ENCODE data around the gene GPSM1.

GPSM1 gene, protein sequence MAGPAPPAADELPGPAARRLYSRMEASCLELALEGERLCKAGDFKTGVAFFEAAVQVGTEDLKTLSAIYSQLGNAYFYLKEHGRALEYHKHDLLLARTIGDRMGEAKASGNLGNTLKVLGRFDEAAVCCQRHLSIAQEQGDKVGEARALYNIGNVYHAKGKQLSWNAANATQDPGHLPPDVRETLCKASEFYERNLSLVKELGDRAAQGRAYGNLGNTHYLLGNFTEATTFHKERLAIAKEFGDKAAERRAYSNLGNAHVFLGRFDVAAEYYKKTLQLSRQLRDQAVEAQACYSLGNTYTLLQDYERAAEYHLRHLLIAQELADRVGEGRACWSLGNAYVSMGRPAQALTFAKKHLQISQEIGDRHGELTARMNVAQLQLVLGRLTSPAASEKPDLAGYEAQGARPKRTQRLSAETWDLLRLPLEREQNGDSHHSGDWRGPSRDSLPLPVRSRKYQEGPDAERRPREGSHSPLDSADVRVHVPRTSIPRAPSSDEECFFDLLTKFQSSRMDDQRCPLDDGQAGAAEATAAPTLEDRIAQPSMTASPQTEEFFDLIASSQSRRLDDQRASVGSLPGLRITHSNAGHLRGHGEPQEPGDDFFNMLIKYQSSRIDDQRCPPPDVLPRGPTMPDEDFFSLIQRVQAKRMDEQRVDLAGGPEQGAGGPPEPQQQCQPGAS
- total RNA-seq, result 3.2 to 9.4 (median 8.1) reads per million in 4 donors

DNA sequence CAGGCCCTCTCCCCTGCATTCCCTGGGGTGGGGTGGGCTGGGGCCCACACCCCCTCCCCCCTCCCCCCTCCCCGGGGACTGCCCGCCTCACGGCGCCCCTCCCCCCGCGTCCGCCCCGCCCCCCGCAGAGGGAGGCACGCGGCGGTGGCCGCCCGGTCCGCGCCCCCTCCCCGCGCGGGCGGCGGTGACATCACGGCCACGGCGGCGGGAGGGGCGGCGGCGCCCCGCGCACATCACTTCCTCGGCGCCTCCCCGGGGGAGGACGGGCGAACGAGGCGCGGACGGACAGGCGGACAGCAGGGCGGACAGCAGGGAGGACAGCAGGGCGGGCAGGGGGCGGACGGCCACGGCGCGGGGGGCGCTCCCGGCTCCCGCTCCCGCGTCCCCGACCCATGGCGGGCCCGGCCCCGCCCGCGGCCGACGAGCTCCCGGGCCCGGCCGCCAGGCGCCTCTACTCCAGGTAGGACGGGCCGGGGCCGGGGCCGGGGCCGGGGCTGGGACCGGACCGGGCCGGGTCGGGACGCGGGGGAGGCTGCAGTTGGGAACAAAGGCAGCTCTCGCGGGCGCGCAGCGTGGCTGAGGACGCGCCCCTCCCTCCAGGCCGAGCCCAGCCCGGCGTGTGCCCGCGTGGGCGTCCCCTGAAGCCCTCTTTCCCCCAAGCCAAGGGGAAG, at the start of gene GPSM1:
Gene GPSM1 (plus strand): TSS at position 236 of the 671 bp plus-strand sequence. CDS start 157 bp downstream, at position 393.
- DNase-seq, result peak in 1 of 5 donors; percentile 40

DNA sequence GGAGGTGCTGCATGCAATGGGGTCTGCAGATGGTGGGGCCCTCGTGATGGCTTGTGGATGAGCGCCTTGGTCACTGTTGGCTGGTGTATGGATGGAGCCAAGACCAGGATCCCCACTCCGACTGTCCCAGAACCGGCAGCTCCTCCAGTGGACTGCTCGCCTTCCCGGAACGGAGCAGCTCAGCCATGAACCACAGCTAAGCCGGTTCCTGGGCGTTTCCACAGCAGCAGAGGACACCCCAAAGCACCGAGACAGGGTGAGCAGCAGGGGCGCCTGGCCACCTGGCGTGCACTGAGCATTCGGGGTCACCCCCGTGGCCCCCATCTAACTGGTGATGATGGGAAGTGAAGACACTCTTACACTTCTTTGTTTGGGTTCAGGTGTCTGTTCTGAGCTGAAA, 49.6 kb upstream of the GPSM1 start:
- DNase-seq, result no peak

DNA sequence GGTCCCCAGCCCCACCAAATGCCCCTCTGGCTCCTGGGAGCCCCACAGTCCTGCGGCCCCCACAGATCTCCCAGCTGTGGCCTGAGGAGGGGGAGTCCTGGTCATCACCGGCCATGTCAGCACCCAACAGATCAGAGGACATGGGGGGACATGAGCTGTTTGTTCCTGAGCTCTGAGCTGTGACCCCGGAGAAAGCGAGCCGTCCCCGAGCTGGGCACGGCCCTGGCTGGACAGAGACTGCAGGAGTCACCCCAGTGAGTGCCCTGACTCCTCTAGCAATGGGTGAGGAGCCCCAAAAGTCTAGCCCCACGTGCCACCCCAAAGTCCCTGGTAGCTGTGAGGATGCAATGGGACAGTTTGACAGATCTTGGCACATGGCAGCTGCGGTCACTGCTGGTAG, 49.1 kb upstream of the GPSM1 start:
- no peak for DNase-seq

GRCh38 chr9:136278894-136279293, 48.4 kb upstream of the GPSM1 start:
- DNase-seq, result no peak

GRCh38 chr9:136279471-136279870, 47.9 kb upstream of the GPSM1 start:
- no peak for DNase-seq

GRCh38 chr9:136280535-136281315, 46.6 kb upstream of the GPSM1 start:
- no peak for DNase-seq

DNA sequence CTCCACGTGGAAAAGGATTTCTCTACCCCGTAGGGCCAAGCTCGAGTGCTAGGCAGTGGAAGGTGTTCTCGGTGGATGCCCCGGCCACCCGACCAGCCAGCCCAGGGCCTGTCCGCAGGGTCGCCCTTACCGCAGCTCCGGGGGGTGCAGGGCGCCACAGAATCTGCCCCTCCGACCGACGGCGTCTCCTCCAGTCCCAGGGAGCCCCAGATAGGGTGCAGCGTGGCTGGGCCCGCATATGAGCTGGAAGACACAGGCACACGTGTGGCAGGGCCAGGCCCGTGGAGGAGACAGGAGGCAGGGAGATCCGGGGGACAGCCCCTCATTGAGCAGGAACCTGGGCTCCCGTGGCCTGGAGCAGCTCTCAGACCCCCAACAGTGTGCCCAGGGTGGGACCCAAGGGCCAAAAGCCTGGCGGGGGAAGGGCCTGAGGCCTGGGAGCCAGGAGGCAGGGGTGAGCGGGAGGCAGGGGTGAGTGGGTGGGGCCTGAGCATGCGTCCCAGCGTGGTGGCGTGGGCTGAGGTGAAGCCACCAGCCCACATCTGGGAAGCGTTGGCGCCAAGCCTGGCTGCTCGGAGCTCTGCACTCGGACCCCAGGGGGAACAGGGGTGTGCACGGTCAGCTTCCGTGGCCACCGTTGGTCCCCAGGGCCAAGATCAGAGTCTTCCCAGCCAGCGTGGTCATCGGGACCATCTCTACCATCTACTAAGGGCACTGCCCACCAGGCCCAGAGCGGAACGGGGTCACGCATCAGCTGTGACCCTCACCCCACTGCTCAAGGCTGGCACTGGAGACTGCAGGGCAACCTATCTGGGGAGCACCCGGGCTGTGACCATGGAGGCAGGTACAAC, 45.7 kb upstream of the GPSM1 start:
- no peak for DNase-seq

GRCh38 chr9:136282272-136282861, 45.0 kb upstream of the GPSM1 start:
- DNase-seq, result no peak

- DNase-seq, result peak in 4 of 5 donors; percentile 55 to 65 (median 60)
These were observed 43.8 kb upstream of the GPSM1 start for GRCh38 chr9:136283291-136284235.

DNA sequence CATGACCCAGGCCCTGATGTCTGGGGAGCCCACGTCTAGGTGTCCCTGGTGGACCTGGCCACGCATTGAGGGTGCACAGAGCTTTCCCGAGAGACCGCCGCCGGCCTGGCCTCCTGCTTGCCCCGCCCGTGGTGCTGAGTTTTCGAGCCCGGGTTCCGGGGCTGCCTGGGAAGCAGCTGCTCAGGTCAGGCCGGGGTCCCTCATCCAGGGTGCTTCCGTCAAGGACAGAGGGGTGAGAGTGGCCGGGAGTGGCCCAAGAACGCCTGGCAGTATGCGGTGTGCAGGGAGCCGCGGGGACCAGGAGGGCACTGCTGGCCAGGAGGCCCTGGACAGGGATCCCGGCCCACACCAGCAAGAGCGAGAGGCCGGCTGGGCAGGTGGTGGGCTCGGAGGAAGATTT, 43.0 kb upstream of the GPSM1 start:
- no peak for DNase-seq

DNA sequence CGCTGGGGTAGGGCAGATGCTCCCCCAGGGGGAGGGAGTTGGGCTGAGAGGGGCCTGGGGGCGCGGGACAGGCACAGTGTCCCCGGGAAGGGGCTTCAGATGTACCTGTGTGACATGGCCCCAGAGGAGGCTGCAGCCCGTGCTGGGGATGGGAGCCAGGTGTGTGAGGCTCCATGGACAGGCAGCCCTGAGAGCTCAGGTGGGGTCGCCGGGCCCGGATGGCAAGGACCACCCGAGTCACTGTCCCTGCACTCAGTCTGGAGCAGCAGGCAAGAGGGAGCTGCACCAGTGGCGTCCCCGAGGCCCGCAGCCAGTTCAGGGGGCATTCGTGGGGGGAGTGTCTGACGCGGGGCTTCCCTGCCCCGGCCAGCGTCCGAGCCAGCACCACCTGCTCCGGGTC, 42.4 kb upstream of the GPSM1 start:
- peak in 1 of 5 donors; percentile 3 for DNase-seq

GRCh38 chr9:136285501-136286358, 41.6 kb upstream of the GPSM1 start:
- no peak for DNase-seq

- no peak for DNase-seq
These were observed 40.9 kb upstream of the GPSM1 start for GRCh38 chr9:136286359-136286986.

GRCh38 chr9:136286987-136287379, 40.4 kb upstream of the GPSM1 start:
- DNase-seq, result no peak

DNA sequence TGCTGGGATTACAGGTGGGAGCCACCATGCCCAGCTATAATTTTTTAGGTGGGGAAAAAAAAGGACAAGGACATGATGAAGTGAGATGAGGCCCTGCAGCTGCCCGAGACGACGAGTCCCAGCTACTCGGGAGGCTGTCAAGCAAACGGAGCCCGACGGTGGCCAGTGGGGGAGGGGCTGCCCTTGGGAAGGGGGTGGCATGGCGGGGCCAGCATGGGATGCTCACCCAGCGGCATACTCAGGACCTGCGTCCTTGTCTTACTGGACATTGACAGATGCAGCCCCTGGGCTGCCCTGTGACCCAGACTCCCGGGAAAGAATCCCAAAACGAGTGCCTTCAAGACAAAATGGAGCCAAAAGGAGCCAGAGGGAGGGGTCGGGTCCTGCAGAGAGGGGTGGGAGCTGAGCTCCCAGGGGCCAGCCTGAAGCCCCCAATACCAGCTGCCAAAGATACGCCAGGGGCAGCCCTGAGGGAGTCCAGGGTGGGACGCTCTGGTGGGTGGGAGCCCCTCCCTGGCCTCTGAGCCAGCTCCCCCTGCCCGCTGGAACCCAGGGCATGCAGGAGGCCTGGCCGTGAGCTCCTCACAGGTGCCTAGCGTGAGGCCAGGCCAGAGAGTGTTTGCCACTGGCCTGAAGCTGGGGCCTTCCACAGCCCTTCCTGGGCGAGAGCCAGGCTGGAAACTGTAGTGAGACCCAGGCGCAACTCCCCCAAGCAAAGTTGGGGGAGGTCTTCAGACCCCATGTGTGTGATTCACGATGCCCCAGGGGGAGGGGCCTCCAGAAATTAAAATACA, 39.2 kb upstream of the GPSM1 start:
- DNase-seq, result peak in 1 of 5 donors; percentile 2

DNA sequence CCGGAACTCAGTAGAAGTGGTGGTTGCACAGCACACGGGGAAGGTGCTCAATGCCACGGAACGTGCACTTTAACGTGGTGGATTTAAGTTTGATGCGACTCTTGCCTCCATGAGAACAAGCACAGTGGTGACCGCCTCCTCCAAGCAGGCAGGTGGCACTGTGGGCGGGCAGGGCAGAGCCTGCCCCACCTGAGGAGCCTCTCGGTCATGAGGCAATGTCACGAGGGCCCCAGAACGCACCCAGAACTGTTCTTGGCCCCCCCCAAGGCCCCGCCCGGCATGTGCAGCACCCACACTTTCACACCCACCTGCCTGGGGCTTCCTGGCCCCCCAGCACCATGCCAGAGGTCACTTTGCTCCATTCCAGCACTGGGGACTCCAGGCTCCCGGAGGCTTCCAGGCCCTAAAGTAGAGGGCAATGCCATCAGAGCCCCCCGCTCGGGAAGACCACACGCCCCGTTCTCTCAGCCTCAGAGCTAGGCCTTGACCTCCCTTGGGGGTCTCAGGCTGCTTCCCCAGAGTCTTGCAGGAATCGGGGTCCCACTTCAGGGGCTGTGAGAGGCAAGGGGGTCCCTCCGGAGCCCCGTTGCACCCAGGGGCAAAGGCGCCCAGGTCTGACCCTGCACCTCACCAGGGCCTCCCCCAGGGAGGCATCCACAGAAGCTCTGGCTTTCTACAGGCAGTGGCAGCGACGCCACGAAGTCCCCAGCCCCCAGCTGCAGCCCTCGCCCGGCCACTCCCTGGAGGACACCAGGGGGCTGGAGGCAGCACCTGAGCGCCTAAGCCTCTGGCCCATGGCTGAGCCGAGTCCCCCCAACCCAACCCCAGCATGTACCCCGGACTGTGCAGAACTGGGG, 37.5 kb upstream of the GPSM1 start:
- DNase-seq, result peak in 1 of 5 donors; percentile 1
